ENCODE measurements around the gene CDH20.

CDH20 gene

GRCh38 chr18:61340148-61340547 lies 6.9 kb downstream of the CDH20 start:
- no peak overlapping the region for H3K27ac ChIP-seq

GRCh38 chr18:61348230-61348629 lies 15.0 kb downstream of the CDH20 start:
- TF ChIP-seq ZFX (IDR thresholded peaks at IDR 0.05; ENCODE audit: borderline replicate concordance) (no peak), CTCF (IDR thresholded peaks at IDR 0.05) (no peak)

More at GRCh38 chr18:61340148-61340547, 6.9 kb downstream of the CDH20 start:
- no peak for TF ChIP-seq ZFX (IDR thresholded peaks at IDR 0.05; ENCODE audit: borderline replicate concordance)
- no peak for TF ChIP-seq CTCF (IDR thresholded peaks at IDR 0.05)

GRCh38 chr18:61350578-61350977 lies 17.3 kb downstream of the CDH20 start:
- H3K27ac ChIP-seq, result no peak overlapping the region
- no peak for TF ChIP-seq ZFX (IDR thresholded peaks at IDR 0.05; ENCODE audit: borderline replicate concordance)
- TF ChIP-seq CTCF (IDR thresholded peaks at IDR 0.05), result no peak

More at GRCh38 chr18:61348230-61348629, 15.0 kb downstream of the CDH20 start:
- H3K27ac ChIP-seq, result no peak overlapping the region

- no peak overlapping the region for H3K27ac ChIP-seq
These were observed 18.8 kb downstream of the CDH20 start for GRCh38 chr18:61352059-61352458.

GRCh38 chr18:61352611-61353010 lies 19.4 kb downstream of the CDH20 start:
- no peak overlapping the region for H3K27ac ChIP-seq
- TF ChIP-seq ZFX (IDR thresholded peaks at IDR 0.05; ENCODE audit: borderline replicate concordance), result no peak
- TF ChIP-seq CTCF (IDR thresholded peaks at IDR 0.05), result no peak

More at GRCh38 chr18:61352059-61352458, 18.8 kb downstream of the CDH20 start:
- TF ChIP-seq ZFX (IDR thresholded peaks at IDR 0.05; ENCODE audit: borderline replicate concordance) (no peak), CTCF (IDR thresholded peaks at IDR 0.05) (no peak)

- no peak overlapping the region for H3K27ac ChIP-seq
- TF ChIP-seq ZFX (IDR thresholded peaks at IDR 0.05; ENCODE audit: borderline replicate concordance) (no peak), CTCF (IDR thresholded peaks at IDR 0.05) (no peak)
These were observed 27.5 kb downstream of the CDH20 start for GRCh38 chr18:61360404-61361383.

- TF ChIP-seq CTCF (IDR thresholded peaks at IDR 0.05), result no peak
- TF ChIP-seq ZFX (IDR thresholded peaks at IDR 0.05; ENCODE audit: borderline replicate concordance), result no peak
These were observed 29.3 kb downstream of the CDH20 start for GRCh38 chr18:61362511-61362910.

More at GRCh38 chr18:61362511-61362910, 29.3 kb downstream of the CDH20 start:
- no peak overlapping the region for H3K27ac ChIP-seq
